Thyroid gland (tissue), 4 donors: ENCODE results near the gene ACTN3.

Experiments
- CTCF ChIP-seq, 6 experiments: fragments of 200-600 bp in 3 of 6; fragments of 450-650 bp in 3 of 6; sonication (generic) in 3 of 6; IDR thresholded peaks; one replicate each; pipeline ENCODE4 v1.5.1; 2016 to 2019; ENCODE audit warnings: antibody characterized with exemption in 6 of 6, mild to moderate bottlenecking in 2 of 6, inconsistent platforms in 1 of 6, moderate library complexity in 1 of 6
- POLR2A ChIP-seq, 2 donors: fragments of 450-650 bp; IDR thresholded peaks; one replicate each; pipeline ENCODE4 v1.6.1; 2017; ENCODE audit warnings: antibody characterized with exemption in 2 of 2, mild to moderate bottlenecking in 2 of 2, moderate library complexity in 1 of 2

- TF ChIP-seq POLR2A (IDR thresholded peaks at IDR 0.05) (peak; percentile 26 to 93), CTCF (IDR thresholded peaks at IDR 0.05) (peak in 5 of 6 experiments; percentile 46 to 69 (median 61))
Measured at GRCh38 chr11:66592457-66593302, 46.0 kb downstream of the ACTN3 start, which contains the start of the genes CCDC87 and CCS.
